Type B pancreatic cell (in vitro differentiated cells): Measurements from ENCODE around the gene JAG2. TPM values are rescaled to one million over a fixed set of nuclear protein-coding genes. Genes with fewer than 3 reads are reported as not detected.

Experiments used
- DNase-seq: peaks from one replicate; pipeline ENCODE4 v3.0.0; 2021; ENCODE audit warnings: mixed read lengths; ENCODE audit not compliant: unreplicated experiment; ENCODE audit errors: extremely low spot score
- H3K27ac Mint-ChIP-seq: 2 replicates; pipeline ENCODE4 v1.8.0; 2021; ENCODE audit warnings: mild to moderate bottlenecking, mixed read lengths
- H3K27me3 Mint-ChIP-seq: 2 replicates; pipeline ENCODE4 v1.8.0; 2021; ENCODE audit warnings: mixed read lengths
- H3K36me3 Mint-ChIP-seq: 2 replicates; pipeline ENCODE4 v1.8.0; 2021; ENCODE audit warnings: mixed read lengths
- H3K4me1 Mint-ChIP-seq: one replicate; pipeline ENCODE4 v1.8.0; 2021; ENCODE audit warnings: mixed read lengths; ENCODE audit not compliant: unreplicated experiment
- H3K4me3 Mint-ChIP-seq: 2 replicates; pipeline ENCODE4 v1.8.0; 2021; ENCODE audit warnings: mild to moderate bottlenecking, mixed read lengths
- H3K9me3 Mint-ChIP-seq: 2 replicates; pipeline ENCODE4 v1.8.0; 2021; ENCODE audit warnings: mixed read lengths
- total RNA-seq: library from RNA; stranded (reverse); gene quantifications from 2 replicates; pipeline ENCODE4 v1.2.1, GENCODE V29; 2021; ENCODE audit warnings: low replicate concordance
- TF ChIP-seq, protein P1 (sequence below): fragments of 200-600 bp; sonication (generic); conservative IDR thresholded peaks from 2 replicates; pipeline ENCODE4 v1.5.0; 2021; ENCODE audit warnings: antibody characterized with exemption, mild to moderate bottlenecking

JAG2 gene
- total RNA-seq, 1 donor from 2014 or later, result 16.5 TPM

GRCh38 chr14:105165134-105165704, 3.4 kb downstream of the JAG2 start:
- Mint-ChIP-seq H3K27me3 (peaks cover 19% of the 10 kb centered on the region), H3K36me3 (no peaks in the 10 kb centered on the region), H3K4me1 (no peaks in the 10 kb centered on the region), H3K27ac (no peak overlapping the region), H3K4me3 (peak overlapping the region; percentile 34), H3K9me3 (no peaks in the 10 kb centered on the region)
- no peak for DNase-seq
- TF ChIP-seq, protein P1, sequence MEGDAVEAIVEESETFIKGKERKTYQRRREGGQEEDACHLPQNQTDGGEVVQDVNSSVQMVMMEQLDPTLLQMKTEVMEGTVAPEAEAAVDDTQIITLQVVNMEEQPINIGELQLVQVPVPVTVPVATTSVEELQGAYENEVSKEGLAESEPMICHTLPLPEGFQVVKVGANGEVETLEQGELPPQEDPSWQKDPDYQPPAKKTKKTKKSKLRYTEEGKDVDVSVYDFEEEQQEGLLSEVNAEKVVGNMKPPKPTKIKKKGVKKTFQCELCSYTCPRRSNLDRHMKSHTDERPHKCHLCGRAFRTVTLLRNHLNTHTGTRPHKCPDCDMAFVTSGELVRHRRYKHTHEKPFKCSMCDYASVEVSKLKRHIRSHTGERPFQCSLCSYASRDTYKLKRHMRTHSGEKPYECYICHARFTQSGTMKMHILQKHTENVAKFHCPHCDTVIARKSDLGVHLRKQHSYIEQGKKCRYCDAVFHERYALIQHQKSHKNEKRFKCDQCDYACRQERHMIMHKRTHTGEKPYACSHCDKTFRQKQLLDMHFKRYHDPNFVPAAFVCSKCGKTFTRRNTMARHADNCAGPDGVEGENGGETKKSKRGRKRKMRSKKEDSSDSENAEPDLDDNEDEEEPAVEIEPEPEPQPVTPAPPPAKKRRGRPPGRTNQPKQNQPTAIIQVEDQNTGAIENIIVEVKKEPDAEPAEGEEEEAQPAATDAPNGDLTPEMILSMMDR, result no peak

DNA sequence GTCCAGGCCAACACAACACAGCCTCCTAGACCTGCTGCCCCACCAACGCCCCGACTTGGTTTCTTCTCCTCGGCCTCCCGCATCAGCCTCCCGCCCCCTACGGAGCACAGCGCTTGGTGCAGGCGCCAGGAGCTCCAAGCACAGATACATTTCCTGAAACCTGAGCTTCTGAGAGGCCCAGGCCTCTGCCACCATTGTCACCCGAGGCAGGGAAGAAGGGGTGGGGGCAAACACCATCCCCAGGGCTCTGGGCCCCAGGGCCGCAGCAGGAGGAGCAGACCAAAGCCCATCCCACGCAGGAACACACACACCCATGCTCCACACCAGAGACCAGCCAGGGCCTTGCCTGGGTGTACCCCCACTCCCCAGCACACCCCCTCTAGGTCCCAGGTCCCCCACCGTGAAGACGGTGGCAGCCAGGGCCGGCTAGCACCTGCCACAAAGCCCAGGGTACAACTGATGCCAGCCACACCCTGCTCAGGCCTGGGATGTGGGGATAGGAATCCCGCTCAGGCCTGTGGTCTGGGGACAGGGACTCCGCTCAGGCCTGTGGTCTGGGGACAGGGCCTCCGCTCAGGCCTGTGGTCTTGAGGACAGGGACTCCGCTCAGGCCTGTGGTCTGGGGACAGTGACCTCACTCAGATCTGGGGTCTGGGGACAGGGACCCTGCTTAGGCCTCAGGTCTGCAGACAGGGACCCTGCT, 5.4 kb downstream of the JAG2 start:
- Mint-ChIP-seq H3K27me3 (peaks cover 9% of the 10 kb centered on the region), H3K4me1 (no peaks in the 10 kb centered on the region), H3K9me3 (no peaks in the 10 kb centered on the region), H3K36me3 (no peaks in the 10 kb centered on the region), H3K4me3 (no peak overlapping the region), H3K27ac (no peak overlapping the region)
- DNase-seq, result no peak
- TF ChIP-seq, protein P1, result no peak

DNA sequence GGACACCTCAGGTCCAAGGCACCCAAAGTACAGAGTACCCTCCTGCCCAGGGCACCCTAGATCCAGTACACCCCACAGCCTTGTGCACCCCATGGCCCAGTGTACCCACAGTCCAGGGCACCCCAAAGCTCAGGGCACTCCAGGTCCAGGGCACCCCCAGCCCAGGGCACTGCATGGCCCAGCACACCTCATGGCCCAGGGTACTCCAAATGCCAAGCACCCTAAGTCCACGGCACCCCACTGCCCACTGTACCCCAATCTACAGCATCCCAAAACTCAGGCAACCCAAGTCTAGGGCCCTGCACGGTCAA, 6.0 kb downstream of the JAG2 start:
- Mint-ChIP-seq H3K27ac (no peak overlapping the region), H3K4me1 (no peaks in the 10 kb centered on the region), H3K27me3 (peaks cover 9% of the 10 kb centered on the region), H3K36me3 (no peaks in the 10 kb centered on the region), H3K4me3 (no peak overlapping the region), H3K9me3 (no peaks in the 10 kb centered on the region)
- DNase-seq, result no peak
- TF ChIP-seq, protein P1, result no peak

DNA sequence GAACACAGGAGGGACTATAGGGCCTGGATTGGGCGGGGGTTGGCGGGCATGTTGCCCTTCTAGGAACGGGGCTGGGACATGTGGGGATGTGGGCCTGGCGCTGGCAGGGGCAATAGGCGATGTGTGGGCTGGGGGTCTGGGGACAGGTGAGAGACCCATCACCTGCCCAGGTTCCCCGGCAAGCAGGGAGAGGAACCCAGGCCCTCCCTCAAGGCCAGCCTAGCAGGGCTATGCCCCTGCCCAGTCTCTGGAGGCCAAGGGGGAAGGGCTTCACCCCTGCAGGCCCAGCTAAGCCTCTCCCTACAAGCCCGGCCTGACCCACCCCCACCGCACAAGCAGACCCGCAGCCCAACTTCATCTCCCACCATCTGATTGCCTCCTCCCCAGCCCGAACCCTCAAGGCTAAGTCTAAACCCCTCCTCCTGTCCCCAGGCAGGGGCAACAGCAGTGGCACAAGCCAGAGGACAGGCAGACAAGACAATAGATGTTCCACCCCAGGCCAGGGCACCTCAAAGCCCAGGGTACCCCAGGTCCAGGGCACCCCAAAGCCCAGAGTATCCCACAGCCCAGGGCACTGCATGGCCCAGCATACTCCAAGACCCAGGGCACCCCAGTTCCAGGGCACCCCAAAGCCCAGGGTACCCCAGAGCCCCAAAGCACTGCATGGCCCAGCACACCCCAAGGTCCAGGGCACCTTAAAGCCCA, 6.5 kb downstream of the JAG2 start:
- no peak for DNase-seq
- peaks cover 9% of the 10 kb centered on the region for H3K27me3 Mint-ChIP-seq
- no peaks in the 10 kb centered on the region for H3K36me3 Mint-ChIP-seq
- no peaks in the 10 kb centered on the region for H3K4me1 Mint-ChIP-seq
- no peaks in the 10 kb centered on the region for H3K9me3 Mint-ChIP-seq
- TF ChIP-seq, protein P1, result no peak
- no peak overlapping the region for H3K27ac Mint-ChIP-seq
- no peak overlapping the region for H3K4me3 Mint-ChIP-seq

- Mint-ChIP-seq H3K36me3 (no peaks in the 10 kb centered on the region), H3K4me3 (no peak overlapping the region), H3K4me1 (no peaks in the 10 kb centered on the region), H3K27ac (no peak overlapping the region), H3K27me3 (peaks cover 3% of the 10 kb centered on the region), H3K9me3 (no peaks in the 10 kb centered on the region)
- DNase-seq, result no peak
- TF ChIP-seq, protein P1, result no peak
Measured at GRCh38 chr14:105161309-105161708, 7.3 kb downstream of the JAG2 start.
